IMR-90 (cell line): ENCODE results near the gene IRF2BP1.

ENCODE experiments used
- BHLHE40 ChIP-seq: fragments of 150-350 bp; IDR thresholded peaks from 2 replicates; pipeline ENCODE4 v1.6.1; 2016; ENCODE audit warnings: mild to moderate bottlenecking, low read depth, low read length
- TF ChIP-seq, protein P1 (sequence below): conservative IDR thresholded peaks from 2 replicates; pipeline ENCODE4 v1.5.1; 2012; ENCODE audit warnings: mild to moderate bottlenecking, low read depth, low read length, improper control_type of control experiment

DNA sequence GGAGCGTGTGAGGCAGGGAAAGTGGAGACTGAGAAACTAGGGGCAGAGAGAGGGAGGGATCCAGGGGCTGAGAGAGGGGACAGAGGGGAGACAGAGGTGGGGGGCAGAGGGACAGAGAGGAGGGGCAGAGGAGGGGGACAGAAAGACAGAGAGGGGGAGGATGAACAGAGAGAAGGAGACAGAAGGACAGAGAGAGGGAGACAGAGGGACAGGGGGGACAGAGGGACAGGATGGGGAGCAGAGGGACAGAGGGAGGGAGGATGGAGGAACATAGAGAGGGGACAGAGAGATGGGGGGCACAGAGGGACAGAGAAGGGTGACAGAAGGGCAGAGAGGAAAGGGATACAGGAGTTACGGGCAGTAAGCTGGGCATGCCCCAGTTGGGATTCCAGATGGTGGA is 43.3 kb upstream of the IRF2BP1 start:
- TF ChIP-seq, protein P1, sequence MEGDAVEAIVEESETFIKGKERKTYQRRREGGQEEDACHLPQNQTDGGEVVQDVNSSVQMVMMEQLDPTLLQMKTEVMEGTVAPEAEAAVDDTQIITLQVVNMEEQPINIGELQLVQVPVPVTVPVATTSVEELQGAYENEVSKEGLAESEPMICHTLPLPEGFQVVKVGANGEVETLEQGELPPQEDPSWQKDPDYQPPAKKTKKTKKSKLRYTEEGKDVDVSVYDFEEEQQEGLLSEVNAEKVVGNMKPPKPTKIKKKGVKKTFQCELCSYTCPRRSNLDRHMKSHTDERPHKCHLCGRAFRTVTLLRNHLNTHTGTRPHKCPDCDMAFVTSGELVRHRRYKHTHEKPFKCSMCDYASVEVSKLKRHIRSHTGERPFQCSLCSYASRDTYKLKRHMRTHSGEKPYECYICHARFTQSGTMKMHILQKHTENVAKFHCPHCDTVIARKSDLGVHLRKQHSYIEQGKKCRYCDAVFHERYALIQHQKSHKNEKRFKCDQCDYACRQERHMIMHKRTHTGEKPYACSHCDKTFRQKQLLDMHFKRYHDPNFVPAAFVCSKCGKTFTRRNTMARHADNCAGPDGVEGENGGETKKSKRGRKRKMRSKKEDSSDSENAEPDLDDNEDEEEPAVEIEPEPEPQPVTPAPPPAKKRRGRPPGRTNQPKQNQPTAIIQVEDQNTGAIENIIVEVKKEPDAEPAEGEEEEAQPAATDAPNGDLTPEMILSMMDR = no peak
- TF ChIP-seq BHLHE40 = no peak
